ENCODE data around the gene SLC38A10. TPM values are rescaled to one million over a fixed set of nuclear protein-coding genes. Genes with fewer than 3 reads are reported as not detected.
A peak's percentile ranks its signal among the peaks of the same experiment; 100 is the strongest.

Gene SLC38A10
- total and polyA plus RNA-seq, 2 of the 13 experiments (the other 11 are each of a cell fraction or from before 2014, with no cell fraction given), result 23.4 to 55.8 TPM

- TF ChIP-seq EHMT2 (IDR thresholded peaks at IDR 0.05; ENCODE audit: borderline replicate concordance, low read depth, low read length) (no peak), MTF2 (CRISPR knock-in tag; IDR thresholded peaks at IDR 0.05; ENCODE audit: borderline replicate concordance) (peak; percentile 42; the same call in 1 of the 2 replicates), STAG1 (CRISPR knock-in tag; IDR thresholded peaks at IDR 0.05) (peak; percentile 53), EED (CRISPR knock-in tag; IDR thresholded peaks at IDR 0.05) (0 out of 2 replicates have a peak, but pooled peaks have one; percentile 6), PRDM10 (CRISPR knock-in tag; IDR thresholded peaks at IDR 0.05; ENCODE audit: low read depth) (peak; percentile 51; the same call in 1 of the 2 replicates), SMC3 (IDR thresholded peaks at IDR 0.05; ENCODE audit: low read length) (peak; percentile 74), SOX13 (IDR thresholded peaks at IDR 0.05) (no peak), SOX13 (CRISPR knock-in tag; conservative IDR thresholded peaks at IDR 0.05 in 1 of 2, IDR thresholded peaks at IDR 0.05 in 1 of 2) (peak in 1 of 2 experiments; percentile 60; a peak in 2 of 4 replicates), ZNF746 (CRISPR knock-in tag; IDR thresholded peaks at IDR 0.05) (peak; percentile 53), MIER3 (CRISPR knock-in tag; IDR thresholded peaks at IDR 0.05; ENCODE audit: borderline replicate concordance) (0 out of 2 replicates have a peak, but pooled peaks have one; percentile 41), ZNF331 (CRISPR knock-in tag; IDR thresholded peaks at IDR 0.05) (peak; percentile 16; the same call in 1 of the 2 replicates), ZNF205 (CRISPR knock-in tag; IDR thresholded peaks at IDR 0.05) (peak; percentile 19; the same call in 1 of the 2 replicates), ZNF142 (CRISPR knock-in tag; IDR thresholded peaks at IDR 0.05) (peak; percentile 95), ZNF574 (CRISPR knock-in tag; IDR thresholded peaks at IDR 0.05) (peak; percentile 36), ISX (CRISPR knock-in tag; conservative IDR thresholded peaks at IDR 0.05) (no peak), E2F5 (CRISPR knock-in tag; conservative IDR thresholded peaks at IDR 0.05) (no peak)
Measured at GRCh38 chr17:81309140-81309858, 14.2 kb upstream of the SLC38A10 start (continued).

All from HepG2 (cell line).